ENCODE measurements around the gene PDLIM1. TPM values are rescaled to one million over a fixed set of nuclear protein-coding genes. Genes with fewer than 3 reads are reported as not detected.

PDLIM1 gene
- total RNA-seq, 4 donors from 2014 or later: 40.7 to 86.8 (median 83.4) TPM

GRCh38 chr10:95279042-95279820, 11.6 kb downstream of the PDLIM1 start:
- Histone ChIP-seq H3K4me1 (peaks cover 22 to 71% (median 67%) of the 10 kb centered on the region in 4 donors), H3K36me3 (no peaks in the 10 kb centered on the region), H3K27me3 (peaks cover 0 to 4% (median 0%) of the 10 kb centered on the region in 4 donors), H3K27ac (replicated peaks in 1 of 4) (peak overlapping the region; percentile 67 to 83 (median 74)), H3K4me3 (no peak overlapping the region), H3K9me3 (no peaks in the 10 kb centered on the region)
- DNase-seq (ENCODE audit: extremely low spot score): no peak
- 59% methylated on average over 4 of the region's 4 CpGs for WGBS
- intact Hi-C loops (cut with DNase I): no loop called here
- TF ChIP-seq CTCF (IDR thresholded peaks at IDR 0.05) (no peak), EP300 (IDR thresholded peaks at IDR 0.05) (no peak), POLR2AphosphoS5 (IDR thresholded peaks at IDR 0.05) (no peak), POLR2A (IDR thresholded peaks at IDR 0.05; ENCODE audit: low read depth) (no peak)

- WGBS: 92% methylated on average over 6 of the region's 6 CpGs
These were observed 12.5 kb downstream of the PDLIM1 start for GRCh38 chr10:95278061-95278988.

GRCh38 chr10:95277614-95278013, 13.2 kb downstream of the PDLIM1 start:
- Histone ChIP-seq H3K9me3 (no peaks in the 10 kb centered on the region), H3K4me3 (no peak overlapping the region), H3K27me3 (no peaks in the 10 kb centered on the region), H3K4me1 (peaks cover 34 to 81% (median 79%) of the 10 kb centered on the region in 4 donors), H3K36me3 (no peaks in the 10 kb centered on the region), H3K27ac (replicated peaks in 1 of 4) (peak overlapping the region; percentile 72 to 83 (median 80))
- intact Hi-C loops (cut with DNase I): no loop called here
- TF ChIP-seq POLR2A (IDR thresholded peaks at IDR 0.05; ENCODE audit: low read depth) (no peak), EP300 (IDR thresholded peaks at IDR 0.05) (no peak), POLR2AphosphoS5 (IDR thresholded peaks at IDR 0.05) (no peak), CTCF (IDR thresholded peaks at IDR 0.05) (no peak)
- WGBS: 68% methylated on average over 3 of the region's 3 CpGs
- DNase-seq (ENCODE audit: extremely low spot score): peak; percentile 47

More at GRCh38 chr10:95278061-95278988, 12.5 kb downstream of the PDLIM1 start:
- intact Hi-C loops (cut with DNase I): no loop called here
- peak overlapping the region; percentile 72 to 83 (median 80) for H3K27ac ChIP-seq (replicated peaks in 1 of 4)
- H3K9me3 ChIP-seq: no peaks in the 10 kb centered on the region
- no peaks in the 10 kb centered on the region for H3K36me3 ChIP-seq
- H3K4me1 ChIP-seq: peaks cover 28 to 74% (median 72%) of the 10 kb centered on the region in 4 donors
- H3K4me3 ChIP-seq: no peak overlapping the region
- DNase-seq (ENCODE audit: extremely low spot score): peak; percentile 95
- no peak for TF ChIP-seq CTCF (IDR thresholded peaks at IDR 0.05)
- peak; percentile 64 to 72 for TF ChIP-seq POLR2AphosphoS5 (IDR thresholded peaks at IDR 0.05)
- H3K27me3 ChIP-seq: peaks cover 0 to under 1% (median 0%) of the 10 kb centered on the region in 4 donors

GRCh38 chr10:95277201-95277570, 13.6 kb downstream of the PDLIM1 start:
- H3K36me3 ChIP-seq: no peaks in the 10 kb centered on the region
- DNase-seq (ENCODE audit: extremely low spot score): peak; percentile 55
- H3K4me3 ChIP-seq: no peak overlapping the region
- H3K9me3 ChIP-seq: no peaks in the 10 kb centered on the region
- H3K4me1 ChIP-seq: peaks cover 34 to 83% (median 81%) of the 10 kb centered on the region in 4 donors
- intact Hi-C loops (cut with DNase I): no loop called here
- H3K27ac ChIP-seq (replicated peaks in 1 of 4): peak overlapping the region; percentile 72 to 83 (median 80)
- WGBS: 76% methylated on average over 1 of the region's 1 CpG
- H3K27me3 ChIP-seq: no peaks in the 10 kb centered on the region
- no peak for TF ChIP-seq CTCF (IDR thresholded peaks at IDR 0.05)
- no peak for TF ChIP-seq POLR2A (IDR thresholded peaks at IDR 0.05; ENCODE audit: low read depth)
- no peak for TF ChIP-seq EP300 (IDR thresholded peaks at IDR 0.05)
- TF ChIP-seq POLR2AphosphoS5 (IDR thresholded peaks at IDR 0.05): no peak

Data from esophagus muscularis mucosa (tissue), 4 donors.